ENCODE results near the gene XRN1. TPM values are rescaled to one million over a fixed set of nuclear protein-coding genes. Genes with fewer than 3 reads are reported as not detected.
"Not testable (repeated sequence)": the region's sequence is repeated elsewhere in the genome, so short reads cannot be mapped to it uniquely, and the experiment has no call there.

Gene XRN1
- total RNA-seq, 2 experiments from 2014 or later = 100 to 103 TPM

DNA sequence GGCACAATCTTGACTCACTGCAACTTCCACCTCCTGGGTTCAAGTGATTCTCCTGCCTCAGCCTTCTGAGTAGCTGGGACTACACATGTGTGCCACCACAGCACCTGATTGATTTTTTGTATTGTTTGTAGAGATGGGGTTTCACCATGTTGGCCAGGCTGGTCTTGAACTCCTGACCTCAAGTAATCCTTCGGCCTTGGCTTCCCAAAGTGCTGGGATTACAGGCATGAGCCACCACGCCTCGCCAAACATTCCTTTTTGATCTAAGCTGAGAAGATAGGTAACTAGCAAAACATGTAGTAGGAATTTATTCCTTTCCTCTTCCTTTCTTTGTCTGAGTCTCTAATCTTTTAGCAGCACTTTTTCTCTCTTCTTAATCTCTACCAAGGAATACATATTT is 95.1 kb downstream of the XRN1 start:
- H3K27ac Mint-ChIP-seq, H3K27me3 Mint-ChIP-seq, H3K9me3 Mint-ChIP-seq, H3K4me3 Mint-ChIP-seq, H3K4me1 Mint-ChIP-seq, DNase-seq, POLR2A ChIA-PET: not testable (repeated sequence)
- H3K36me3 Mint-ChIP-seq (ENCODE audit: low read depth) = peaks cover 51% of the 10 kb centered on the region
- CTCF ChIA-PET = interaction anchor here (1.0 kb wide), 1 partner anchor 108 kb away, joined by 3 read pairs; no protein-coding TSS in a partner anchor

DNA sequence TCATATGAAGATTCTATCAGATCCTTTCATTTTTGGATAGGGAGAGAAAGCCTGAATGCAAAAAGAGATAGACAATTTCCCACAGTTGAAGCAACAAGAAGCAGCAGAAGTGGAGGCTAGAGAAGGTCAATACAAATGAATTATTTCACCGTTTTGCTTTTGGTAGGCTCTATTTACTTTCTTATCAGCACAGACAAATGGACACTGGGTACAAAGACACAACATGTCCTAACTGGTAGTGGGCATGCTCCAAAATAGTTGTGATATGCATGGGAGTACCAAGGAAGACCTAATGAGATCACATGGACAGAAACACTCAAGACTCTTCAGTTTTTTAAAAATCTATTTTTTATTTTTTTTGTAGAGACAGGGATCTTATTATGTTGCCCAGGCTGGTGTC is 99.4 kb downstream of the XRN1 start:
- H3K27ac Mint-ChIP-seq = no peak overlapping the region
- no peak overlapping the region for H3K4me3 Mint-ChIP-seq
- no peaks in the 10 kb centered on the region for H3K4me1 Mint-ChIP-seq
- H3K9me3 Mint-ChIP-seq = no peaks in the 10 kb centered on the region
- ChIA-PET POLR2A (no interaction called here), CTCF (no interaction called here)
- peaks cover 43% of the 10 kb centered on the region for H3K36me3 Mint-ChIP-seq (ENCODE audit: low read depth)
- H3K27me3 Mint-ChIP-seq = no peaks in the 10 kb centered on the region
- no peak for DNase-seq

- DNase-seq = no peak
- POLR2A ChIA-PET = no interaction called here
- no peaks in the 10 kb centered on the region for H3K27me3 Mint-ChIP-seq
- H3K4me3 Mint-ChIP-seq = no peak overlapping the region
- H3K9me3 Mint-ChIP-seq = peaks cover 13% of the 10 kb centered on the region
- CTCF ChIA-PET = no interaction called here
- peaks cover 77% of the 10 kb centered on the region for H3K36me3 Mint-ChIP-seq (ENCODE audit: low read depth)
- no peak overlapping the region for H3K27ac Mint-ChIP-seq
- no peaks in the 10 kb centered on the region for H3K4me1 Mint-ChIP-seq
These were observed 109.8 kb downstream of the XRN1 start for GRCh38 chr3:142337994-142338393.

- H3K4me3 Mint-ChIP-seq = no peak overlapping the region
- no peaks in the 10 kb centered on the region for H3K4me1 Mint-ChIP-seq
- H3K36me3 Mint-ChIP-seq (ENCODE audit: low read depth) = peaks cover 62% of the 10 kb centered on the region
These were observed 115.4 kb downstream of the XRN1 start for GRCh38 chr3:142332390-142332789.

DNA sequence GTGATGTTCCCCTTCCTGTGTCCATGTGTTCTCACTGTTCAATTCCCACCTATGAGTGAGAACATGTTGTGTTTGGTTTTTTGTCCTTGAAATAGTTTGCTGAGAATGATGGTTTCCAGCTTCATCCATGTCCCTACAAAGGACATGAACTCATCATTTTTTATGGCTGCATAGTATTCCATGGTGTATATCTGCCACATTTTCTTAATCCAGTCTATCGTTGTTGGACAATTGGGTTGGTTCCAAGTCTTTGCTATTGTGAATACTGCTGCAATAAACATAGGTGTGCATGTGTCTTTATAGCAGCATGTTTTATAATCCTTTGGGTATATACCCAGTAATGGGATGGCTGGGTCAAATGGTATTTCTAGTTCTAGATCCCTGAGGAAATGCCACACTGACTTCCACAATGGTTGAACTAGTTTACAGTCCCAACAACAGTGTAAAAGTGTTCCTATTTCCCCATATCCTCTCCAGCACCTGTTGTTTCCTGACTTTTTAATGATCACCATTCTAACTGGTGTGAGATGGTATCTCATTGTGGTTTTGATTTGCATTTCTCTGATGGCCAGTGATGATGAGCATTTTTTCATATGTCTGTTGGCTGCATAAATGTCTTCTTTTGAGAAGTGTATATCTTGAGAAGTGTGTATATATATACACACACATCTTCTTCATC is 123.4 kb downstream of the XRN1 start:
- H3K27me3 Mint-ChIP-seq, H3K27ac Mint-ChIP-seq, CTCF ChIA-PET, DNase-seq, H3K9me3 Mint-ChIP-seq, POLR2A ChIA-PET, H3K4me3 Mint-ChIP-seq, H3K4me1 Mint-ChIP-seq: not testable (repeated sequence)
- peaks cover 73% of the 10 kb centered on the region for H3K36me3 Mint-ChIP-seq (ENCODE audit: low read depth)

More at GRCh38 chr3:142332390-142332789, 115.4 kb downstream of the XRN1 start:
- DNase-seq = no peak
- H3K27ac Mint-ChIP-seq = no peak overlapping the region
- H3K27me3 Mint-ChIP-seq = no peaks in the 10 kb centered on the region
- peaks cover 2% of the 10 kb centered on the region for H3K9me3 Mint-ChIP-seq
- ChIA-PET CTCF (no interaction called here), POLR2A (no interaction called here)

DNA sequence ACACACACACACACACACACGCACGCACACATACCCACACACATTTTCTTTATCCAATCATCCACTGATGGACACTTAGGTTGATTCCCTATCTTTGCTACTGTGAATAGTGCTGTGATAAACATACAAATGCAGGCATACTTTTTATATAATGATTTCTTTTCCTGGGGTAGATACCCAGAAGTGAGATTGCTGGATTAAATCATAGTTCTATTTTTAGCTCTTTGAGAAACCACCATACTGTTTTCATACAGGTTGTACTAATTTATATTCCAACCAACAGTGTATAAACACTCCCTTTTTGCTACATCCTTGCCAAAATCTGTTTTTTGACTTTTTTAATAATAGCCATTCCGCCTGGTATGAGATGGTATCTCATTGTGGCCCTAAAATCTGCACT is 127.9 kb downstream of the XRN1 start:
- ChIA-PET POLR2A (no interaction called here), CTCF (no interaction called here)
- DNase-seq = no peak
- Mint-ChIP-seq H3K27me3 (no peaks in the 10 kb centered on the region), H3K9me3 (peaks cover 4% of the 10 kb centered on the region), H3K36me3 (ENCODE audit: low read depth) (peaks cover 59% of the 10 kb centered on the region), H3K4me1 (no peaks in the 10 kb centered on the region), H3K27ac (no peak overlapping the region), H3K4me3 (no peak overlapping the region)

DNA sequence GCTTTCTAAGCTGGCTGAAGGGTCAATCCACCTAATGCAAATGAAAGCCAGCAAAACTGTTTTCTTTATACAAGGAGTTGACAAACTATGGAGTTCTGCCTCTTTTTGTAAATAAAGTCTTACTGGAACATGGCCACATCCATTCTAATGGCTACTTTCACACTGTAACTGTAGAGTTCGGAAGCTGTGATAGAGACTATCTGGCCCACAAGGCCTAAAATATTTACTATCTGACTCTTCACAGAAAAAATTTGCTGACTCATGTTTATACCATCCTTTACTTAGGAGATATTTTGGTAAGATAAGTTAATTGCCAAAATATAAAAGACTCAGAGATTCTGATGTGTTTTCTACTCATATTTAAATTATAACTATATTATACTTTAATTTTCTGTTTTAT is 128.7 kb downstream of the XRN1 start:
- H3K36me3 Mint-ChIP-seq (ENCODE audit: low read depth) = peaks cover 51% of the 10 kb centered on the region
- CTCF ChIA-PET = interaction anchor here (1.4 kb wide), 1 partner anchor 39 kb away, joined by 3 read pairs; no protein-coding TSS in a partner anchor
- H3K9me3 Mint-ChIP-seq = no peaks in the 10 kb centered on the region
- POLR2A ChIA-PET = interaction anchor here (0.7 kb wide), 1 partner anchor 10 kb away, joined by 3 read pairs; no protein-coding TSS in a partner anchor
- no peak for DNase-seq
- no peak overlapping the region for H3K27ac Mint-ChIP-seq
- H3K4me3 Mint-ChIP-seq = no peak overlapping the region
- H3K4me1 Mint-ChIP-seq = no peaks in the 10 kb centered on the region
- no peaks in the 10 kb centered on the region for H3K27me3 Mint-ChIP-seq

- ChIA-PET POLR2A (no interaction called here), CTCF (interaction anchor here (0.6 to 1.4 kb wide), 2 partner anchors 38 to 288 kb away, joined by 3 read pairs; no protein-coding TSS in a partner anchor)
- Mint-ChIP-seq H3K36me3 (ENCODE audit: low read depth) (peaks cover 54% of the 10 kb centered on the region), H3K27me3 (no peaks in the 10 kb centered on the region), H3K9me3 (no peaks in the 10 kb centered on the region), H3K4me1 (no peaks in the 10 kb centered on the region), H3K27ac (no peak overlapping the region), H3K4me3 (no peak overlapping the region)
- DNase-seq = no peak
These were observed 129.5 kb downstream of the XRN1 start for GRCh38 chr3:142318331-142318730.

DNA sequence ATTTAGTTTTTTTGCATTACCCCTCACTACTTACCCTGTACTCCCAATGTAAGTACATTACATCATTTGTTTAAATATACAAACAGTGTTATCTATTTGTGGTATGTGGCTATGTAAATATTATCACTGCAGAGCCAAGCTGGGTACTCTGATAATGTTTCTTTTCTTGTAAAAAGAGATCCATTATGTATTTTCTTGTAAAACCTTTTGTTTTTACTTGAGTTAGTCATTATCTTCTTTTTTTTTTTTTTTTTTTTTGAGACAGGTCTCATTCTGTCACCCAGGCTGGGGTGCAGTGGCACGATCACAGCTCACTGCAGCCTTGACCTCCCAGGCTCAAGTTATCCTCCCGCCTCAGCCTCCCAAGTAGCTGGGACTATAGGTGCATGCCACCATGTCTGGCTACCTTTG is 131.9 kb downstream of the XRN1 start:
- POLR2A ChIA-PET, H3K27me3 Mint-ChIP-seq: not testable (repeated sequence)

GRCh38 chr3:142315083-142315482 is 132.8 kb downstream of the XRN1 start:
- Mint-ChIP-seq H3K4me3 (no peak overlapping the region), H3K27ac (no peak overlapping the region), H3K27me3 (no peaks in the 10 kb centered on the region), H3K9me3 (no peaks in the 10 kb centered on the region), H3K36me3 (ENCODE audit: low read depth) (peaks cover 60% of the 10 kb centered on the region), H3K4me1 (no peaks in the 10 kb centered on the region)
- CTCF ChIA-PET = no interaction called here
- no peak for DNase-seq
- POLR2A ChIA-PET = no interaction called here

More for the DNA sequence above, 131.9 kb downstream of the XRN1 start:
- H3K36me3 Mint-ChIP-seq (ENCODE audit: low read depth) = peaks cover 61% of the 10 kb centered on the region
- DNase-seq, H3K9me3 Mint-ChIP-seq, H3K27ac Mint-ChIP-seq, H3K4me3 Mint-ChIP-seq, H3K4me1 Mint-ChIP-seq: not testable (repeated sequence)
- CTCF ChIA-PET = interaction anchor here (0.7 kb wide), 1 partner anchor 39 kb away, joined by 4 read pairs; no protein-coding TSS in a partner anchor

- Mint-ChIP-seq H3K27ac (no peak overlapping the region), H3K4me3 (no peak overlapping the region), H3K4me1 (no peaks in the 10 kb centered on the region), H3K36me3 (ENCODE audit: low read depth) (peaks cover 56% of the 10 kb centered on the region), H3K27me3 (no peaks in the 10 kb centered on the region), H3K9me3 (no peaks in the 10 kb centered on the region)
- DNase-seq = no peak
- ChIA-PET POLR2A (interaction anchor here (0.8 kb wide), 1 partner anchor 13 kb away, joined by 3 read pairs; no protein-coding TSS in a partner anchor), CTCF (no interaction called here)
These were observed 137.4 kb downstream of the XRN1 start for GRCh38 chr3:142310439-142310838.

DNA sequence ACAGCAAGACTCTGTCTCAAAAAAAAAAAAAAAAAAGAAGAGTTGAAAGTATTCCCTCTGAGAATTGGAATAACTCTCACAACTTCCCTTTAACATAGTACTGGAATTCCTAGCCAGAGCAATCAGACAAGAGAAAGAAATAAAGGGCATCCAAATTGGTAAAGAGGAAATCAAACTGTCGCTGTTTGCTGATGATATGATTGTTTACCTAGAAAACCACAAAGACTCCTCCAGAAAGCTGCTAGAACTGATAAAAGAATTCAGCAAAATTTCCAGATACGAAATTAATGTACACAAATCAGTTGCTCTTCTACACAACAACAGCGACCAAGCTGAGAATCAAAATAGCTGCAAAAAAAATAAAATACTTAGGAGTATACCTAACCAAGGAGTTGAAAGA is 145.0 kb downstream of the XRN1 start:
- H3K4me1 Mint-ChIP-seq, POLR2A ChIA-PET, DNase-seq, H3K27ac Mint-ChIP-seq, H3K27me3 Mint-ChIP-seq, H3K4me3 Mint-ChIP-seq, CTCF ChIA-PET: not testable (repeated sequence)
- Mint-ChIP-seq H3K9me3 (peaks cover 32% of the 10 kb centered on the region), H3K36me3 (ENCODE audit: low read depth) (peaks cover 69% of the 10 kb centered on the region)

DNA sequence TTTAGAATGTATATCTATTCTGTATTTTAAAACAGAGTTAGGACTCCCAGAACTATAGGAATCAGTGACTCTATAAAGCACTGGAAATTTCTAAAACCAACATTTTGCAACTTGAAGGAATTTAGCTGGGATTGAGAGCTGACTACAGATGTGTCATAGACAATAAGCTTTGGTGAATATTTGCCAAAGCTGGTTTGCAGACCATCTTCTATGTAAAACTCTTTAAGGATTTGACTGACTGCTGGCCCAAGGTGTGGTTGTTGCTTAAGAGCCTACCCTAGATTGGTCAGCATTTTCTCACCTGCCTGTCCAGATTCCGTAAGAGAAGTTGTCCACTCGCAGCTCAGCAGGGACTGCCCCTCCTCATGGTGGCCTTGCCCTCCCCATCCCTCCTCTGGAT is 149.2 kb downstream of the XRN1 start:
- no peak overlapping the region for H3K4me3 Mint-ChIP-seq
- CTCF ChIA-PET = no interaction called here
- POLR2A ChIA-PET = no interaction called here
- H3K27me3 Mint-ChIP-seq = no peaks in the 10 kb centered on the region
- DNase-seq = no peak
- no peaks in the 10 kb centered on the region for H3K4me1 Mint-ChIP-seq
- H3K27ac Mint-ChIP-seq = no peak overlapping the region
- H3K9me3 Mint-ChIP-seq = peaks cover 18% of the 10 kb centered on the region
- peaks cover 38% of the 10 kb centered on the region for H3K36me3 Mint-ChIP-seq (ENCODE audit: low read depth)

DNA sequence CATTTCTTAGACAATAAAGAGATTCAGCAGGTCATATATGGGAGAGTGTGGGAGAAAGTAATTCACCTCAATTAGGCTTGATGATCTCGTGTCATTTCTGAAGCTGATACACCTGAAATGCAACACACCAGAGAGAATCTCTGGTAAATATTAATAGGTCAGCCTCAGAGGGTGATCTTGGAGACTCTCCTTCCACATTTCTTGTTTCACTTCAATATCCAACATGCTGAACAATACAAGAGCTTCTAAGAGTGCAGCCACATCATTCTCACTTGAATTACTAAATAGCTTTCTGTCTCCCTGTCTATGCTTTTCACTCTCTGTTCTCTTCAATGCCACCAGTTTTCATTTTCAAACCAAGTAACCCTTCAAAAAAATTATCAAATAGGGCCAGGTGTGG is 151.3 kb downstream of the XRN1 start:
- H3K4me1 Mint-ChIP-seq = no peaks in the 10 kb centered on the region
- H3K27me3 Mint-ChIP-seq = no peaks in the 10 kb centered on the region
- H3K9me3 Mint-ChIP-seq = peaks cover 9% of the 10 kb centered on the region
- ChIA-PET POLR2A (interaction anchor here (1.3 kb wide), 1 partner anchor 14 kb away, joined by 3 read pairs; no protein-coding TSS in a partner anchor), CTCF (no interaction called here)
- H3K27ac Mint-ChIP-seq = no peak overlapping the region
- peaks cover 21% of the 10 kb centered on the region for H3K36me3 Mint-ChIP-seq (ENCODE audit: low read depth)
- no peak for DNase-seq
- no peak overlapping the region for H3K4me3 Mint-ChIP-seq
